Measurements from ENCODE around the gene TRAPPC11.

Gene TRAPPC11

GRCh38 chr4:183746305-183747229 is 87.5 kb downstream of the TRAPPC11 start:
- DNase-seq (ENCODE audit: low read depth, low spot score): no peak
- H3K4me3 ChIP-seq (ENCODE audit: low read length): no peak overlapping the region

- H3K4me3 ChIP-seq (ENCODE audit: low read length): no peak overlapping the region
- no peak for DNase-seq (ENCODE audit: low read depth, low spot score)
These were observed 88.3 kb downstream of the TRAPPC11 start for GRCh38 chr4:183747380-183747779.

- H3K4me3 ChIP-seq (ENCODE audit: low read length): no peak overlapping the region
- DNase-seq (ENCODE audit: low read depth, low spot score): no peak
These were observed 89.0 kb downstream of the TRAPPC11 start for GRCh38 chr4:183747931-183748670.

- no peak for DNase-seq (ENCODE audit: low read depth, low spot score)
- H3K4me3 ChIP-seq (ENCODE audit: low read length): no peak overlapping the region
These were observed 92.0 kb downstream of the TRAPPC11 start for GRCh38 chr4:183751106-183751505.

- DNase-seq (ENCODE audit: low read depth, low spot score): no peak
These were observed 96.5 kb downstream of the TRAPPC11 start for GRCh38 chr4:183755596-183755995.

GRCh38 chr4:183757060-183757459 is 98.0 kb downstream of the TRAPPC11 start:
- no peak for DNase-seq (ENCODE audit: low read depth, low spot score)
- H3K4me3 ChIP-seq (ENCODE audit: low read length): no peak overlapping the region

More at GRCh38 chr4:183755596-183755995, 96.5 kb downstream of the TRAPPC11 start:
- no peak overlapping the region for H3K4me3 ChIP-seq (ENCODE audit: low read length)

GRCh38 chr4:183758061-183758757 is 99.1 kb downstream of the TRAPPC11 start:
- no peak for DNase-seq (ENCODE audit: low read depth, low spot score)
- no peak overlapping the region for H3K4me3 ChIP-seq (ENCODE audit: low read length)

- DNase-seq (ENCODE audit: low read depth, low spot score): no peak
These were observed 99.8 kb downstream of the TRAPPC11 start for GRCh38 chr4:183758758-183759447.

GRCh38 chr4:183760326-183760725 is 101.2 kb downstream of the TRAPPC11 start:
- H3K4me3 ChIP-seq (ENCODE audit: low read length): no peak overlapping the region
- no peak for DNase-seq (ENCODE audit: low read depth, low spot score)

More at GRCh38 chr4:183758758-183759447, 99.8 kb downstream of the TRAPPC11 start:
- no peak overlapping the region for H3K4me3 ChIP-seq (ENCODE audit: low read length)
